Measurements from ENCODE around the gene CD9. TPM values are rescaled to one million over a fixed set of nuclear protein-coding genes. Genes with fewer than 3 reads are reported as not detected.

CD9 gene
- total RNA-seq, 2 experiments from 2014 or later: 5.4 to 5.7 TPM

- Mint-ChIP-seq H3K9me3 (no peaks in the 10 kb centered on the region), H3K36me3 (ENCODE audit: low read depth) (peaks cover 4% of the 10 kb centered on the region), H3K4me1 (peaks cover 34% of the 10 kb centered on the region), H3K27ac (no peak overlapping the region), H3K27me3 (no peaks in the 10 kb centered on the region), H3K4me3 (no peak overlapping the region)
- ChIA-PET CTCF (interaction anchor here (2.3 kb wide), 1 partner anchor 45 kb away, joined by 7 read pairs; no protein-coding TSS in a partner anchor), POLR2A (no interaction called here)
- DNase-seq: no peak
These were observed 33.1 kb downstream of the CD9 start for GRCh38 chr12:6233121-6233971.

- no peaks in the 10 kb centered on the region for H3K9me3 Mint-ChIP-seq
- H3K36me3 Mint-ChIP-seq (ENCODE audit: low read depth): peaks cover 4% of the 10 kb centered on the region
- CTCF ChIA-PET: interaction anchor here (1.3 kb wide), 1 partner anchor 44 kb away, joined by 3 read pairs; no protein-coding TSS in a partner anchor
- POLR2A ChIA-PET: no interaction called here
- no peaks in the 10 kb centered on the region for H3K27me3 Mint-ChIP-seq
- H3K4me3 Mint-ChIP-seq: no peak overlapping the region
- DNase-seq: no peak
- peaks cover 34% of the 10 kb centered on the region for H3K4me1 Mint-ChIP-seq
- H3K27ac Mint-ChIP-seq: no peak overlapping the region
These were observed 34.0 kb downstream of the CD9 start for GRCh38 chr12:6234214-6234613.

GRCh38 chr12:6234906-6235305 is 34.7 kb downstream of the CD9 start:
- Mint-ChIP-seq H3K36me3 (ENCODE audit: low read depth) (peaks cover 4% of the 10 kb centered on the region), H3K4me1 (peaks cover 29% of the 10 kb centered on the region), H3K9me3 (no peaks in the 10 kb centered on the region), H3K27me3 (no peaks in the 10 kb centered on the region), H3K4me3 (no peak overlapping the region), H3K27ac (no peak overlapping the region)
- ChIA-PET CTCF (interaction anchor here (1.3 kb wide), 1 partner anchor 44 kb away, joined by 3 read pairs; no protein-coding TSS in a partner anchor), POLR2A (no interaction called here)
- DNase-seq: no peak

DNA sequence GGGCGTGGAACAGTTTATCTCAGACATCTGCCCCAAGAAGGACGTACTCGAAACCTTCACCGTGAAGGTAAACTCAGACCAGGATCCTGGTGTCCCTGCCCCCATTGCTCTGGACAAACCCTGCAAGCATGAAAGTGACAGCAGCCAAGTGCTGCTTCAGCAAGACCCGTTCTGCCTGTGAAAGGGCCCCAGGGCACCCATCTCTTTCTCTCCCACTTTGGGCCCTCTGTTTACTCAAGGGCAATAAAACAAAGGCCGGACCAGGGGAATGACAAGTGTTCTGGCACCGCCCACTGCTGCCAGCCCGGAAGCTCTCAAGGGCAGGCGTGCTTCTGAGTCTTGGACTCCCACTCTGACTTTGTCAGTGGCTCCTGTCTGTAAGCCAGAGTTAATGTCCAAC is 35.3 kb downstream of the CD9 start:
- Mint-ChIP-seq H3K4me3 (no peak overlapping the region), H3K9me3 (no peaks in the 10 kb centered on the region), H3K27ac (no peak overlapping the region), H3K4me1 (peaks cover 23% of the 10 kb centered on the region), H3K27me3 (no peaks in the 10 kb centered on the region), H3K36me3 (ENCODE audit: low read depth) (peaks cover 1% of the 10 kb centered on the region)
- ChIA-PET POLR2A (no interaction called here), CTCF (interaction anchor here (1.3 kb wide), 1 partner anchor 43 kb away, joined by 3 read pairs; no protein-coding TSS in a partner anchor)
- no peak for DNase-seq

GRCh38 chr12:6235906-6236640 is 35.9 kb downstream of the CD9 start:
- ChIA-PET CTCF (no interaction called here), POLR2A (no interaction called here)
- H3K36me3 Mint-ChIP-seq (ENCODE audit: low read depth): no peaks in the 10 kb centered on the region
- H3K27me3 Mint-ChIP-seq: no peaks in the 10 kb centered on the region
- peaks cover 18% of the 10 kb centered on the region for H3K4me1 Mint-ChIP-seq
- no peaks in the 10 kb centered on the region for H3K9me3 Mint-ChIP-seq
- no peak overlapping the region for H3K4me3 Mint-ChIP-seq
- no peak for DNase-seq
- no peak overlapping the region for H3K27ac Mint-ChIP-seq

- H3K27ac Mint-ChIP-seq: no peak overlapping the region
- no peak for DNase-seq
- ChIA-PET CTCF (no interaction called here), POLR2A (no interaction called here)
- H3K9me3 Mint-ChIP-seq: no peaks in the 10 kb centered on the region
- H3K27me3 Mint-ChIP-seq: no peaks in the 10 kb centered on the region
- H3K4me3 Mint-ChIP-seq: no peak overlapping the region
- H3K36me3 Mint-ChIP-seq (ENCODE audit: low read depth): no peaks in the 10 kb centered on the region
- H3K4me1 Mint-ChIP-seq: peaks cover 12% of the 10 kb centered on the region
These were observed 36.4 kb downstream of the CD9 start for GRCh38 chr12:6236641-6236940.

GRCh38 chr12:6237830-6238229 is 37.6 kb downstream of the CD9 start:
- Mint-ChIP-seq H3K4me1 (peaks cover 2% of the 10 kb centered on the region), H3K4me3 (no peak overlapping the region), H3K9me3 (no peaks in the 10 kb centered on the region), H3K27me3 (no peaks in the 10 kb centered on the region), H3K27ac (no peak overlapping the region), H3K36me3 (ENCODE audit: low read depth) (no peaks in the 10 kb centered on the region)
- ChIA-PET POLR2A (no interaction called here), CTCF (interaction anchor here (0.7 kb wide), 1 partner anchor 156 kb away, joined by 3 read pairs; no protein-coding TSS in a partner anchor)
- DNase-seq: no peak

DNA sequence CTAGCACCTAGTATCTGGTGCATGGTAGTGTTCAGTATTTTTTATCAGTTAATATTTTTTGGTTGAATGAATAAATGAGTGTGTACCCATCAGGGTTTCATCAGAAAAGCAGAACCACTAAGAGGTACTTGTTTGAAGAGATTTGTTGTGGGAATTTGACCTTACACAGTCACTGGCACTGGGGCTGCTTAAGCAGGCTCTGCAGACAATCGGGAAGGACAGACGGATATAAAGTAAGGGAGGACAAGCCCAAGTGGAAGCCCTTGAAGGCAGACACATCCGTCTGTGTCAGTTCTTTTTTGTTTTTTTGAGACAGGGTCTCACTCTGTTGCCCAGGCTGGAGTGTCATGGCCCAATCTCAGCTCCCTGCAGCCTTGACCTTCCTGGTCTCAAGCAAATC is 38.7 kb downstream of the CD9 start:
- CTCF ChIA-PET: no interaction called here
- no peaks in the 10 kb centered on the region for H3K27me3 Mint-ChIP-seq
- no peak overlapping the region for H3K4me3 Mint-ChIP-seq
- DNase-seq: no peak
- H3K27ac Mint-ChIP-seq: no peak overlapping the region
- H3K4me1 Mint-ChIP-seq: no peaks in the 10 kb centered on the region
- H3K9me3 Mint-ChIP-seq: no peaks in the 10 kb centered on the region
- POLR2A ChIA-PET: no interaction called here
- H3K36me3 Mint-ChIP-seq (ENCODE audit: low read depth): no peaks in the 10 kb centered on the region

DNA sequence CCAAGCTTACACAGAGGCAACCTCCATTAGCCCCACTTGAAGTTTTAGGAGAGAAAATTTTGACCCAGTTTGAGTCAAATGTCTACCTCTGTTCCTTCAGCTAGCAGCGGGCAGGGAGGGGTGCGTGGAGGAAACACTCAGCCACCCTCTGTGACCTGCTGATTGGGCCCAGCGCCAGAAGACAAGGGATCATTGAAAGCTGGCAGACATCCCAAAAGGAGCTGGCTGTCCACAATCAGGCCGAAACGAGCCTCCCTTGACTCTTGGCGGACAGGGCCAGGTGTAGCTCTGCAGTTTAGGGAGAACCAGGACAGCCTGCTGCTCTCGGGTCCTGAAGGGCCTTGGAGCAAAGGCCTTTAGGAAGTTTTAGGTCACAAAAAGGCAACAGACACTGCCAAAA is 41.3 kb downstream of the CD9 start:
- POLR2A ChIA-PET: no interaction called here
- Mint-ChIP-seq H3K4me3 (no peak overlapping the region), H3K4me1 (no peaks in the 10 kb centered on the region), H3K27ac (no peak overlapping the region), H3K27me3 (no peaks in the 10 kb centered on the region), H3K9me3 (no peaks in the 10 kb centered on the region), H3K36me3 (ENCODE audit: low read depth) (no peaks in the 10 kb centered on the region)
- DNase-seq: no peak
- CTCF ChIA-PET: interaction anchor here (1.0 to 1.6 kb wide), 3 partner anchors 11 to 1399 kb away, joined by 3 to 4 read pairs (median 3); no protein-coding TSS in a partner anchor

DNA sequence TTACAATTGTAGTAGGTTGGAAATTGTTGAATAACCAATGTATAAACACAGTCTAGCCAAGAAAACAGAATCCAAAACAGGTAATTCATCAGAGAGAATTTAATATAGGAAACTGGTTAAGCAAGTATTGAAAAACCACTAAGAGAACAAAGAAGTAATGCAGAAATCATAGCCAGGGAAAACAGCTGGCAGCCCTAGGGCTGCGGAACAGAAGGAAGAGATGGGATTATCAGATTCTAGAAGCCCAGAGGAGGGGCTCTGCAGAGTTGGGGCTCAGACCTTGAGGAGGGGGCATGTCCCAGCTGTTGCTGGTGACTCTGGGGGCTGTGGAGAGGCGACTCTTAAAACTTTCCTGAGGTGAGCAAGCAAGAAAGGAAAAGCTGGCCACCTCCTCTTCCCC is 49.4 kb downstream of the CD9 start:
- Mint-ChIP-seq H3K36me3 (ENCODE audit: low read depth) (no peaks in the 10 kb centered on the region), H3K9me3 (no peaks in the 10 kb centered on the region), H3K27ac (no peak overlapping the region), H3K4me3 (no peak overlapping the region), H3K27me3 (peaks cover 7% of the 10 kb centered on the region), H3K4me1 (no peaks in the 10 kb centered on the region)
- no peak for DNase-seq
- CTCF ChIA-PET: interaction anchor here (0.6 to 1.9 kb wide), 2 partner anchors 36 to 411 kb away, joined by 3 to 5 read pairs; no protein-coding TSS in a partner anchor
- POLR2A ChIA-PET: interaction anchor here (0.7 kb wide), 1 partner anchor 285 kb away, joined by 3 read pairs; no protein-coding TSS in a partner anchor

DNA sequence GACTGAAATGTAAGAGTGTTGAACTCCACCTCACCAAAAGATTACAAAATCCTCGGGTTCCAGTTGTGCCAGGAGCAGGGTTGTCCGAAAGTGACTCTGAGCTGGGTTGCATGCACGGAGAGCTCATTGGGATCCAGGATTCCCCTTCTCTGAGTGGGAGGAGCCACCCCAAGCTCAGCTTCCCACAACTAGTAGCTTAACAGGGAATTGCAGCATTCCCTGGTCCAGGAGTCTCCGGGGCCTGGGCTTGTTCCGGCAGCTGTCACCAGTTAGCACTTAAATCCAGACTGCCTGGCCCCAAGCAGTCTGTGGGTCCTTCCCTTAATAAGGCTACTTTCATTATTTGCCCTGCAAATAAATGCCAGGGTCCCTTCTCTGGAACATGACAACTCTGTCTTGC is 50.1 kb downstream of the CD9 start:
- ChIA-PET POLR2A (no interaction called here), CTCF (interaction anchor here (0.6 to 1.9 kb wide), 3 partner anchors 37 to 689 kb away, joined by 3 to 5 read pairs (median 4); no protein-coding TSS in a partner anchor)
- H3K9me3 Mint-ChIP-seq: no peaks in the 10 kb centered on the region
- peaks cover 7% of the 10 kb centered on the region for H3K27me3 Mint-ChIP-seq
- no peaks in the 10 kb centered on the region for H3K36me3 Mint-ChIP-seq (ENCODE audit: low read depth)
- H3K4me3 Mint-ChIP-seq: no peak overlapping the region
- H3K4me1 Mint-ChIP-seq: no peaks in the 10 kb centered on the region
- DNase-seq: no peak
- H3K27ac Mint-ChIP-seq: no peak overlapping the region

- H3K27ac Mint-ChIP-seq: no peak overlapping the region
- no peak overlapping the region for H3K4me3 Mint-ChIP-seq
- H3K4me1 Mint-ChIP-seq: no peaks in the 10 kb centered on the region
- CTCF ChIA-PET: interaction anchor here (0.9 to 1.2 kb wide), 3 partner anchors 21 to 26 kb away, joined by 3 to 4 read pairs (median 4); no protein-coding TSS in a partner anchor
- peaks cover 9% of the 10 kb centered on the region for H3K27me3 Mint-ChIP-seq
- H3K9me3 Mint-ChIP-seq: no peaks in the 10 kb centered on the region
- POLR2A ChIA-PET: no interaction called here
- no peaks in the 10 kb centered on the region for H3K36me3 Mint-ChIP-seq (ENCODE audit: low read depth)
- no peak for DNase-seq
These were observed 53.1 kb downstream of the CD9 start for GRCh38 chr12:6253278-6253677.

GRCh38 chr12:6254491-6254890 is 54.3 kb downstream of the CD9 start:
- H3K4me3 Mint-ChIP-seq: no peak overlapping the region
- ChIA-PET CTCF (no interaction called here), POLR2A (no interaction called here)
- H3K4me1 Mint-ChIP-seq: no peaks in the 10 kb centered on the region
- H3K36me3 Mint-ChIP-seq (ENCODE audit: low read depth): no peaks in the 10 kb centered on the region
- no peak overlapping the region for H3K27ac Mint-ChIP-seq
- peaks cover 8% of the 10 kb centered on the region for H3K27me3 Mint-ChIP-seq
- no peak for DNase-seq
- H3K9me3 Mint-ChIP-seq: no peaks in the 10 kb centered on the region
